SK-N-SH treated with all-trans-retinoic acid at 6 μM for 48 hours (cell line): ENCODE results near the gene WHRN.

Experiments used
- ATAC-seq: fragments of 200-7000 bp; cut with Tn5 transposase; 3 replicates; pipeline ENCODE4 v1.9.1; 2020; ENCODE audit warnings: mild to moderate bottlenecking, moderate library complexity
- ARNTL ChIP-seq: fragments of 450-650 bp; formaldehyde crosslinking; IDR thresholded peaks from 2 replicates; pipeline ENCODE4 v1.5.0; 2020; ENCODE audit warnings: low read depth, mild to moderate bottlenecking, moderate library complexity, borderline replicate concordance
- BACH2 ChIP-seq: fragments of 250-450 bp; sonication (Bioruptor Pico); IDR thresholded peaks from 2 replicates; pipeline ENCODE4 v1.9.0; 2021; ENCODE audit warnings: mild to moderate bottlenecking, borderline replicate concordance
- ESRRG ChIP-seq: fragments of 250-450 bp; sonication (Bioruptor Pico); IDR thresholded peaks from 2 replicates; pipeline ENCODE4 v1.6.1; 2021; ENCODE audit warnings: mild to moderate bottlenecking
- GLIS3 ChIP-seq: fragments of 250-450 bp; sonication (Bioruptor Pico); IDR thresholded peaks from 2 replicates; pipeline ENCODE4 v1.5.0; 2020; ENCODE audit warnings: mild to moderate bottlenecking, moderate library complexity
- ISL1 ChIP-seq: fragments of 250-450 bp; sonication (Bioruptor Pico); IDR thresholded peaks from 2 replicates; pipeline ENCODE4 v2.1.2; 2022; ENCODE audit warnings: mild to moderate bottlenecking, moderate library complexity
- OSR1 ChIP-seq: fragments of 250-450 bp; sonication (Bioruptor Pico); IDR thresholded peaks from 2 replicates; pipeline ENCODE4 v1.8.0; 2022; ENCODE audit warnings: moderate library complexity, mild to moderate bottlenecking, inconsistent platforms
- PPARA ChIP-seq: fragments of 250-450 bp; sonication (Bioruptor Pico); IDR thresholded peaks from 2 replicates; pipeline ENCODE4 v1.5.0; 2020; ENCODE audit warnings: mild to moderate bottlenecking, borderline replicate concordance
- RARB ChIP-seq: fragments of 250-450 bp; sonication (Bioruptor Pico); IDR thresholded peaks from 2 replicates; pipeline ENCODE4 v1.8.0; 2021; ENCODE audit warnings: mild to moderate bottlenecking, moderate library complexity
- SNAI2 ChIP-seq: fragments of 250-450 bp; sonication (Bioruptor Pico); IDR thresholded peaks from 2 replicates; pipeline ENCODE4 v1.5.0; 2020; ENCODE audit warnings: mild to moderate bottlenecking, moderate library complexity
- TCF4 ChIP-seq: fragments of 250-450 bp; sonication (Bioruptor Pico); IDR thresholded peaks from 2 replicates; pipeline ENCODE4 v1.8.0; 2021; ENCODE audit warnings: mild to moderate bottlenecking, moderate library complexity, borderline replicate concordance
- TOX ChIP-seq: fragments of 250-450 bp; sonication (Bioruptor Pico); IDR thresholded peaks from 2 replicates; pipeline ENCODE4 v1.8.0; 2021; ENCODE audit warnings: mild to moderate bottlenecking, moderate library complexity, borderline replicate concordance
- TSHZ2 ChIP-seq: fragments of 250-450 bp; sonication (Bioruptor Pico); IDR thresholded peaks from 2 replicates; pipeline ENCODE4 v1.5.0; 2020; ENCODE audit warnings: mild to moderate bottlenecking, moderate library complexity
- ZFP3 ChIP-seq: fragments of 250-450 bp; sonication (Bioruptor Pico); IDR thresholded peaks from 2 replicates; pipeline ENCODE4 v1.5.0; 2020; ENCODE audit warnings: mild to moderate bottlenecking, moderate library complexity
- ZFP30 ChIP-seq: fragments of 450-650 bp; formaldehyde crosslinking; IDR thresholded peaks from 2 replicates; pipeline ENCODE4 v1.5.0; 2022; ENCODE audit warnings: mild to moderate bottlenecking, moderate library complexity
- ZNF70 ChIP-seq: fragments of 450-650 bp; formaldehyde crosslinking; IDR thresholded peaks from 2 replicates; pipeline ENCODE4 v1.5.0; 2020; ENCODE audit warnings: mild to moderate bottlenecking, moderate library complexity
- ZNF8 ChIP-seq: fragments of 450-650 bp; formaldehyde crosslinking; IDR thresholded peaks from 2 replicates; pipeline ENCODE4 v1.5.0; 2020; ENCODE audit warnings: mild to moderate bottlenecking, moderate library complexity
- TF ChIP-seq, protein P1 (sequence below): fragments of 250-450 bp; sonication (Bioruptor Pico); IDR thresholded peaks from 2 replicates; pipeline ENCODE4 v1.5.1; 2021; ENCODE audit warnings: mild to moderate bottlenecking, moderate library complexity
- TF ChIP-seq, protein P2 (sequence below): fragments of 250-450 bp; sonication (Bioruptor Pico); IDR thresholded peaks from 2 replicates; pipeline ENCODE4 v1.8.0; 2021; ENCODE audit warnings: low read depth, mild to moderate bottlenecking, moderate library complexity, borderline replicate concordance
- TF ChIP-seq, protein P3 (sequence below): fragments of 250-450 bp; sonication (Bioruptor Pico); IDR thresholded peaks from 2 replicates; pipeline ENCODE4 v1.5.1; 2020; ENCODE audit warnings: low read depth, mild to moderate bottlenecking, moderate library complexity
- TF ChIP-seq, protein P4 (sequence below): fragments of 250-450 bp; sonication (Bioruptor Pico); IDR thresholded peaks from 2 replicates; pipeline ENCODE4 v1.8.0; 2020; ENCODE audit warnings: mild to moderate bottlenecking, moderate library complexity, borderline replicate concordance

The WHRN gene

DNA sequence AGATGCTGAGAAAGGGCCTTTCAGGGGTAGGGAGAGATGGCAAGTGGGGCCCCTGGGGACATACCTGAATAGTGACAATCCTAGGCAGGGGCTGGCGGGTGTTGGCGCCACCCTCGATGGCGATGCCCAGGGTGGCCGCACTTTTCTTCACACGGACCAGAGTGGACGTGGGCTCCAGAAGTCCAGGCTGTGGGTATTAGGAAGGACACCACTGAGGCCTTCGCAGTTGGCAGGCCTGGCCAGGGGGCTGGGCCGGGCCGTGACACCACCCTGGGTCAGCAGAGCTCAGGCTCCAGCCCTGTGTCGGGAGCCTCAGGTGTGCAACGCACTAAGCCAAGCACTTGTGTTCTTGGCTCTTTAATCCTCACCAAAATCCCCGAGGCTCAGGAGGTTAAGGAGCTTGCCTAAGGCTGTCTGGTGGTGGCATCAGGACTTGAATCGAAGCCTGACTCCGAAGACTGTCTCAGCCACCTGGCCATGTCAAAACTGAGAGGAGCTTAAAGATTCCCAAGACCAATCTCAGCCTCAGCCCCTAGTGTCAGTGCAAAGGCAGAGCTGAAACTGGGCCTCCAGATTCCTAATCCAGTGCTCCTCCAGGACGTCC lies 102.0 kb downstream of the WHRN start (continued):
- TF ChIP-seq, protein P1, sequence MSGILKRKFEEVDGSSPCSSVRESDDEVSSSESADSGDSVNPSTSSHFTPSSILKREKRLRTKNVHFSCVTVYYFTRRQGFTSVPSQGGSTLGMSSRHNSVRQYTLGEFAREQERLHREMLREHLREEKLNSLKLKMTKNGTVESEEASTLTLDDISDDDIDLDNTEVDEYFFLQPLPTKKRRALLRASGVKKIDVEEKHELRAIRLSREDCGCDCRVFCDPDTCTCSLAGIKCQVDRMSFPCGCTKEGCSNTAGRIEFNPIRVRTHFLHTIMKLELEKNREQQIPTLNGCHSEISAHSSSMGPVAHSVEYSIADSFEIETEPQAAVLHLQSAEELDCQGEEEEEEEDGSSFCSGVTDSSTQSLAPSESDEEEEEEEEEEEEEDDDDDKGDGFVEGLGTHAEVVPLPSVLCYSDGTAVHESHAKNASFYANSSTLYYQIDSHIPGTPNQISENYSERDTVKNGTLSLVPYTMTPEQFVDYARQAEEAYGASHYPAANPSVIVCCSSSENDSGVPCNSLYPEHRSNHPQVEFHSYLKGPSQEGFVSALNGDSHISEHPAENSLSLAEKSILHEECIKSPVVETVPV: no peak
- TF ChIP-seq ZFP30 (CRISPR knock-in tag) (no peak), TCF4 (CRISPR knock-in tag) (no peak)
- TF ChIP-seq, protein P2, sequence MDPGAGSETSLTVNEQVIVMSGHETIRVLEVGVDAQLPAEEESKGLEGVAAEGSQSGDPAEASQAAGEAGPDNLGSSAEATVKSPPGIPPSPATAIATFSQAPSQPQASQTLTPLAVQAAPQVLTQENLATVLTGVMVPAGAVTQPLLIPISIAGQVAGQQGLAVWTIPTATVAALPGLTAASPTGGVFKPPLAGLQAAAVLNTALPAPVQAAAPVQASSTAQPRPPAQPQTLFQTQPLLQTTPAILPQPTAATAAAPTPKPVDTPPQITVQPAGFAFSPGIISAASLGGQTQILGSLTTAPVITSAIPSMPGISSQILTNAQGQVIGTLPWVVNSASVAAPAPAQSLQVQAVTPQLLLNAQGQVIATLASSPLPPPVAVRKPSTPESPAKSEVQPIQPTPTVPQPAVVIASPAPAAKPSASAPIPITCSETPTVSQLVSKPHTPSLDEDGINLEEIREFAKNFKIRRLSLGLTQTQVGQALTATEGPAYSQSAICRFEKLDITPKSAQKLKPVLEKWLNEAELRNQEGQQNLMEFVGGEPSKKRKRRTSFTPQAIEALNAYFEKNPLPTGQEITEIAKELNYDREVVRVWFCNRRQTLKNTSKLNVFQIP (CRISPR knock-in tag): no peak

- TF ChIP-seq ESRRG (CRISPR knock-in tag) (no peak), OSR1 (CRISPR knock-in tag) (no peak), ISL1 (CRISPR knock-in tag) (no peak), TSHZ2 (CRISPR knock-in tag) (no peak), ZNF8 (CRISPR knock-in tag) (no peak), PPARA (no peak), BACH2 (CRISPR knock-in tag) (no peak), ARNTL (CRISPR knock-in tag) (no peak), GLIS3 (CRISPR knock-in tag) (no peak), SNAI2 (CRISPR knock-in tag) (no peak), RARB (CRISPR knock-in tag) (no peak), ZNF70 (no peak), TOX (no peak), ZFP3 (no peak), TCF4 (CRISPR knock-in tag) (no peak)
- TF ChIP-seq, protein P3, sequence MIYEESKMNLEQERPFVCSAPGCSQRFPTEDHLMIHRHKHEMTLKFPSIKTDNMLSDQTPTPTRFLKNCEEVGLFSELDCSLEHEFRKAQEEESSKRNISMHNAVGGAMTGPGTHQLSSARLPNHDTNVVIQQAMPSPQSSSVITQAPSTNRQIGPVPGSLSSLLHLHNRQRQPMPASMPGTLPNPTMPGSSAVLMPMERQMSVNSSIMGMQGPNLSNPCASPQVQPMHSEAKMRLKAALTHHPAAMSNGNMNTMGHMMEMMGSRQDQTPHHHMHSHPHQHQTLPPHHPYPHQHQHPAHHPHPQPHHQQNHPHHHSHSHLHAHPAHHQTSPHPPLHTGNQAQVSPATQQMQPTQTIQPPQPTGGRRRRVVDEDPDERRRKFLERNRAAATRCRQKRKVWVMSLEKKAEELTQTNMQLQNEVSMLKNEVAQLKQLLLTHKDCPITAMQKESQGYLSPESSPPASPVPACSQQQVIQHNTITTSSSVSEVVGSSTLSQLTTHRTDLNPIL (CRISPR knock-in tag): no peak
- TF ChIP-seq, protein P1: no peak
- TF ChIP-seq, protein P2 (CRISPR knock-in tag): no peak
- TF ChIP-seq, protein P4, sequence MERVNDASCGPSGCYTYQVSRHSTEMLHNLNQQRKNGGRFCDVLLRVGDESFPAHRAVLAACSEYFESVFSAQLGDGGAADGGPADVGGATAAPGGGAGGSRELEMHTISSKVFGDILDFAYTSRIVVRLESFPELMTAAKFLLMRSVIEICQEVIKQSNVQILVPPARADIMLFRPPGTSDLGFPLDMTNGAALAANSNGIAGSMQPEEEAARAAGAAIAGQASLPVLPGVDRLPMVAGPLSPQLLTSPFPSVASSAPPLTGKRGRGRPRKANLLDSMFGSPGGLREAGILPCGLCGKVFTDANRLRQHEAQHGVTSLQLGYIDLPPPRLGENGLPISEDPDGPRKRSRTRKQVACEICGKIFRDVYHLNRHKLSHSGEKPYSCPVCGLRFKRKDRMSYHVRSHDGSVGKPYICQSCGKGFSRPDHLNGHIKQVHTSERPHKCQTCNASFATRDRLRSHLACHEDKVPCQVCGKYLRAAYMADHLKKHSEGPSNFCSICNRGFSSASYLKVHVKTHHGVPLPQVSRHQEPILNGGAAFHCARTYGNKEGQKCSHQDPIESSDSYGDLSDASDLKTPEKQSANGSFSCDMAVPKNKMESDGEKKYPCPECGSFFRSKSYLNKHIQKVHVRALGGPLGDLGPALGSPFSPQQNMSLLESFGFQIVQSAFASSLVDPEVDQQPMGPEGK: no peak
- TF ChIP-seq, all 23 proteins: peak for 0
- no peak for ATAC-seq
These were observed 103.9 kb downstream of the WHRN start for GRCh38 chr9:114401344-114401743.
